Neural cell (in vitro differentiated cells): ENCODE data around the gene LRMDA. TPM values are rescaled to one million over a fixed set of nuclear protein-coding genes. Genes with fewer than 3 reads are reported as not detected.

Experiments used
- H2AFZ ChIP-seq: fragments of 200-600, 300-800 bp; sonication (generic), shearing (Covaris generic); 2 replicates; pipeline ENCODE4 v1.6.0; 2014; ENCODE audit warnings: low read depth, mild to moderate bottlenecking, antibody characterized with exemption, low read length, moderate library complexity
- H3F3A ChIP-seq: fragments of 200-600 bp; shearing (Covaris generic); 2 replicates; pipeline ENCODE4 v1.6.1; 2016; ENCODE audit warnings: mild to moderate bottlenecking, moderate library complexity, mixed read lengths, antibody characterized with exemption, low read length; ENCODE audit not compliant: insufficient read depth, poor library complexity, severe bottlenecking
- H3K27ac ChIP-seq: fragments of 200-600, 300-800 bp; sonication (generic), shearing (Covaris generic); 2 replicates; pipeline ENCODE4 v1.5.1; 2014; ENCODE audit warnings: mild to moderate bottlenecking, low read length, moderate library complexity
- H3K27me3 ChIP-seq: fragments of 300-800, 200-600 bp; sonication (generic), shearing (Covaris generic); 2 replicates; pipeline ENCODE4 v1.6.0; 2014; ENCODE audit warnings: mild to moderate bottlenecking, low read depth, low read length, moderate library complexity; ENCODE audit not compliant: insufficient read depth
- H3K36me3 ChIP-seq: fragments of 300-800, 200-600 bp; sonication (generic), shearing (Covaris generic); 2 replicates; pipeline ENCODE4 v1.5.1; 2014; ENCODE audit warnings: mild to moderate bottlenecking, antibody characterized with exemption, low read length, moderate library complexity; ENCODE audit not compliant: insufficient read depth
- H3K4me2 ChIP-seq: fragments of 300-800, 200-600 bp; sonication (generic), shearing (Covaris generic); 2 replicates; pipeline ENCODE4 v1.6.0; 2014; ENCODE audit warnings: mild to moderate bottlenecking, low read length
- H3K4me3 ChIP-seq: fragments of 300-800, 200-600 bp; sonication (generic), shearing (Covaris generic); 2 replicates; pipeline ENCODE4 v1.5.1; 2014; ENCODE audit warnings: mild to moderate bottlenecking, low read length, moderate library complexity
- H3K79me2 ChIP-seq: fragments of 200-600 bp; shearing (Covaris generic); replicated peaks from 2 replicates; pipeline ENCODE4 v1.6.0; 2014; ENCODE audit warnings: mild to moderate bottlenecking, low read length, moderate library complexity; ENCODE audit not compliant: insufficient read depth
- H3K9ac ChIP-seq: fragments of 300-800, 200-600 bp; sonication (generic), shearing (Covaris generic); 2 replicates; pipeline ENCODE4 v1.6.1; 2016; ENCODE audit warnings: mild to moderate bottlenecking, low read length, mixed read lengths
- H3K9me2 ChIP-seq: fragments of 200-600 bp; shearing (Covaris generic); 2 replicates; pipeline ENCODE4 v1.6.1; 2016; ENCODE audit warnings: mild to moderate bottlenecking, low read length, mixed read lengths; ENCODE audit not compliant: insufficient read depth
- H3K9me3 ChIP-seq: fragments of 200-600, 300-800 bp; sonication (generic), shearing (Covaris generic); 2 replicates; pipeline ENCODE4 v1.6.1; 2016; ENCODE audit warnings: mild to moderate bottlenecking, mixed run types, low read length, moderate library complexity, mixed read lengths
- H4K20me1 ChIP-seq: fragments of 200-600 bp; shearing (Covaris generic); 2 replicates; pipeline ENCODE4 v1.6.1; 2016; ENCODE audit warnings: mild to moderate bottlenecking, mixed run types; ENCODE audit not compliant: insufficient read depth
- EP300 ChIP-seq: fragments of 450-650 bp; conservative IDR thresholded peaks from 2 replicates; pipeline ENCODE4 v1.6.1; 2014; ENCODE audit warnings: antibody characterized with exemption, mild to moderate bottlenecking, moderate library complexity; ENCODE audit not compliant: poor library complexity, severe bottlenecking
- EZH2 ChIP-seq: fragments of 200-600, 300-800 bp; shearing (Covaris generic), sonication (generic); IDR thresholded peaks from 2 replicates; pipeline ENCODE4 v1.6.1; 2014; ENCODE audit warnings: antibody characterized with exemption, low read length, borderline replicate concordance, mild to moderate bottlenecking; ENCODE audit not compliant: insufficient read depth, poor library complexity, severe bottlenecking
- MXI1 ChIP-seq: fragments of 450-650 bp; conservative IDR thresholded peaks from 2 replicates; pipeline ENCODE4 v1.6.1; 2014; ENCODE audit warnings: antibody characterized with exemption, mild to moderate bottlenecking; ENCODE audit not compliant: poor library complexity, severe bottlenecking
- POLR2AphosphoS5 ChIP-seq: IDR thresholded peaks from 2 replicates; pipeline ENCODE4 v1.6.1; 2012
- RAD21 ChIP-seq: fragments of 450-650 bp; conservative IDR thresholded peaks from 2 replicates; pipeline ENCODE4 v1.6.1; 2014; ENCODE audit warnings: antibody characterized with exemption, mild to moderate bottlenecking, moderate library complexity
- SMC3 ChIP-seq: fragments of 450-650 bp; conservative IDR thresholded peaks from 2 replicates; pipeline ENCODE4 v1.6.1; 2014; ENCODE audit warnings: antibody characterized with exemption, mild to moderate bottlenecking, moderate library complexity; ENCODE audit not compliant: poor library complexity
- TAF1 ChIP-seq: IDR thresholded peaks from 2 replicates; pipeline ENCODE4 v1.6.1; 2012; ENCODE audit warnings: low read depth
- polyA plus RNA-seq: library from polyadenylated mRNA; depleted of rRNA; stranded (reverse); fragments of >200 nt; gene quantifications from 2 replicates; pipeline ENCODE4 v1.2.3, GENCODE V29; 2014
- TF ChIP-seq, protein P1 (sequence below): IDR thresholded peaks from 2 replicates; pipeline ENCODE4 v1.6.1; 2012; ENCODE audit warnings: borderline replicate concordance
- TF ChIP-seq, protein P2 (sequence below): fragments of 450-650 bp; IDR thresholded peaks from 2 replicates; pipeline ENCODE4 v1.5.1; 2014; ENCODE audit warnings: antibody characterized with exemption, mild to moderate bottlenecking, moderate library complexity; ENCODE audit not compliant: poor library complexity, severe bottlenecking

LRMDA gene
- polyA plus RNA-seq, 1 donor from 2014 or later: 5.6 TPM

DNA sequence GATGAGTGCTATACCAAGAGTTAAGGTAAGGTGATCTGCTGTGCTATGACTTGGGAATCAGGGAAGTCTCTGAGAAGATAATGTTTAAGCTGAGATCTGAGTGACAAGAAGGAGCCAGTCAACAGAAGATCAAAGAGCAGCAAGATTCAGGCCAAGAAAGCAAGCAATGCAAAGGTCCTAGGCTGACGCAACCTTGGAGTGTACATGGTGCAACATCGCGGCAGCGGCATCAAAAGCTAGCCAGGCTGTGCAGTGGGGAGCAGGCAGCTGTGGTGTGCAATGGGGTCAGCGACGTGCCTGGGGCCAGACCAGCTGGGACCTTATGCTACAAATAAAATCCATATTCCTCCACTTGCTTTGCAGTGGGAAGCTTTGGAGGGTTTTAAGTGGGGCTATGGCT, 324.1 kb downstream of the LRMDA start:
- no peaks in the 10 kb centered on the region for H3K9me3 ChIP-seq
- H2AFZ ChIP-seq: no peak overlapping the region
- H3F3A ChIP-seq: no peaks in the 10 kb centered on the region
- no peaks in the 10 kb centered on the region for H3K27me3 ChIP-seq
- TF ChIP-seq EZH2: no peak
- no peak for TF ChIP-seq MXI1
- TF ChIP-seq, protein P1, sequence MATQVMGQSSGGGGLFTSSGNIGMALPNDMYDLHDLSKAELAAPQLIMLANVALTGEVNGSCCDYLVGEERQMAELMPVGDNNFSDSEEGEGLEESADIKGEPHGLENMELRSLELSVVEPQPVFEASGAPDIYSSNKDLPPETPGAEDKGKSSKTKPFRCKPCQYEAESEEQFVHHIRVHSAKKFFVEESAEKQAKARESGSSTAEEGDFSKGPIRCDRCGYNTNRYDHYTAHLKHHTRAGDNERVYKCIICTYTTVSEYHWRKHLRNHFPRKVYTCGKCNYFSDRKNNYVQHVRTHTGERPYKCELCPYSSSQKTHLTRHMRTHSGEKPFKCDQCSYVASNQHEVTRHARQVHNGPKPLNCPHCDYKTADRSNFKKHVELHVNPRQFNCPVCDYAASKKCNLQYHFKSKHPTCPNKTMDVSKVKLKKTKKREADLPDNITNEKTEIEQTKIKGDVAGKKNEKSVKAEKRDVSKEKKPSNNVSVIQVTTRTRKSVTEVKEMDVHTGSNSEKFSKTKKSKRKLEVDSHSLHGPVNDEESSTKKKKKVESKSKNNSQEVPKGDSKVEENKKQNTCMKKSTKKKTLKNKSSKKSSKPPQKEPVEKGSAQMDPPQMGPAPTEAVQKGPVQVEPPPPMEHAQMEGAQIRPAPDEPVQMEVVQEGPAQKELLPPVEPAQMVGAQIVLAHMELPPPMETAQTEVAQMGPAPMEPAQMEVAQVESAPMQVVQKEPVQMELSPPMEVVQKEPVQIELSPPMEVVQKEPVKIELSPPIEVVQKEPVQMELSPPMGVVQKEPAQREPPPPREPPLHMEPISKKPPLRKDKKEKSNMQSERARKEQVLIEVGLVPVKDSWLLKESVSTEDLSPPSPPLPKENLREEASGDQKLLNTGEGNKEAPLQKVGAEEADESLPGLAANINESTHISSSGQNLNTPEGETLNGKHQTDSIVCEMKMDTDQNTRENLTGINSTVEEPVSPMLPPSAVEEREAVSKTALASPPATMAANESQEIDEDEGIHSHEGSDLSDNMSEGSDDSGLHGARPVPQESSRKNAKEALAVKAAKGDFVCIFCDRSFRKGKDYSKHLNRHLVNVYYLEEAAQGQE: no peak
- H3K9me2 ChIP-seq: no peaks in the 10 kb centered on the region
- no peak overlapping the region for H3K9ac ChIP-seq
- no peak overlapping the region for H3K27ac ChIP-seq
- no peaks in the 10 kb centered on the region for H3K79me2 ChIP-seq
- H3K4me2 ChIP-seq: no peak overlapping the region
- no peak overlapping the region for H3K4me3 ChIP-seq
- H3K36me3 ChIP-seq: no peaks in the 10 kb centered on the region
- no peaks in the 10 kb centered on the region for H4K20me1 ChIP-seq

DNA sequence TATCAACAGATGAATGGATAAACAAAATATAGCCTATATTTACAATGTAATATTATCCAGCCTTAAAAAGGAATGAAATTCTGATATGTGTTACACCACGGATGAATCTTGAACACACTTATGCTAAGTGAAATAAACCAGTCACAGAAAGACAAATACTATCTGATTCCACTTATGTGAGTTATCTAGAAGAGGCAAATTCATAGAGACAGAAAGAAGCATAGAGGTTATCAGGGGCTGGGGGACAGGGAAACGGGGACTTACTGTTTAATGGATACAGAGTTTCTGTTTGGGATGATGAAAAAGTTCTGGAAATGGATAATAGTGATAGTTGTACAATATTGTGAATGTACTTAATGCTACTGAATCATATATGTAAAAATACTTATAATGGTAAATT, 329.9 kb downstream of the LRMDA start:
- no peaks in the 10 kb centered on the region for H3K36me3 ChIP-seq
- no peaks in the 10 kb centered on the region for H3K9me3 ChIP-seq
- no peak overlapping the region for H3K9ac ChIP-seq
- TF ChIP-seq, protein P2, sequence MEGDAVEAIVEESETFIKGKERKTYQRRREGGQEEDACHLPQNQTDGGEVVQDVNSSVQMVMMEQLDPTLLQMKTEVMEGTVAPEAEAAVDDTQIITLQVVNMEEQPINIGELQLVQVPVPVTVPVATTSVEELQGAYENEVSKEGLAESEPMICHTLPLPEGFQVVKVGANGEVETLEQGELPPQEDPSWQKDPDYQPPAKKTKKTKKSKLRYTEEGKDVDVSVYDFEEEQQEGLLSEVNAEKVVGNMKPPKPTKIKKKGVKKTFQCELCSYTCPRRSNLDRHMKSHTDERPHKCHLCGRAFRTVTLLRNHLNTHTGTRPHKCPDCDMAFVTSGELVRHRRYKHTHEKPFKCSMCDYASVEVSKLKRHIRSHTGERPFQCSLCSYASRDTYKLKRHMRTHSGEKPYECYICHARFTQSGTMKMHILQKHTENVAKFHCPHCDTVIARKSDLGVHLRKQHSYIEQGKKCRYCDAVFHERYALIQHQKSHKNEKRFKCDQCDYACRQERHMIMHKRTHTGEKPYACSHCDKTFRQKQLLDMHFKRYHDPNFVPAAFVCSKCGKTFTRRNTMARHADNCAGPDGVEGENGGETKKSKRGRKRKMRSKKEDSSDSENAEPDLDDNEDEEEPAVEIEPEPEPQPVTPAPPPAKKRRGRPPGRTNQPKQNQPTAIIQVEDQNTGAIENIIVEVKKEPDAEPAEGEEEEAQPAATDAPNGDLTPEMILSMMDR: no peak
- TF ChIP-seq MXI1 (no peak), EZH2 (no peak), TAF1 (no peak), POLR2AphosphoS5 (no peak), RAD21 (no peak), SMC3 (no peak), EP300 (no peak)
- TF ChIP-seq, protein P1: no peak
- H3F3A ChIP-seq: no peaks in the 10 kb centered on the region
- H3K4me2 ChIP-seq: no peak overlapping the region
- H3K27me3 ChIP-seq: no peaks in the 10 kb centered on the region
- no peaks in the 10 kb centered on the region for H3K79me2 ChIP-seq
- no peaks in the 10 kb centered on the region for H4K20me1 ChIP-seq
- H2AFZ ChIP-seq: no peak overlapping the region
- no peak overlapping the region for H3K27ac ChIP-seq
- H3K9me2 ChIP-seq: no peaks in the 10 kb centered on the region
- H3K4me3 ChIP-seq: no peak overlapping the region
